GM23338 (cell line): ENCODE measurements around the gene MAGI1. TPM values are rescaled to one million over a fixed set of nuclear protein-coding genes. Genes with fewer than 3 reads are reported as not detected.

Source experiments
- ATAC-seq: fragments of 200-7000 bp; cut with Tn5 transposase; 3 replicates; pipeline ENCODE4 v1.9.1; 2020
- DNase-seq: peaks from one replicate; pipeline ENCODE4 v3.0.0-alpha.2; 2015; ENCODE audit warnings: low spot score
- H2AFZ ChIP-seq: fragments of 200-600 bp; sonication (generic); 2 replicates; pipeline ENCODE4 v1.8.0; 2016; ENCODE audit warnings: antibody characterized with exemption, mild to moderate bottlenecking, moderate library complexity
- H3F3A ChIP-seq: fragments of 200-600 bp; sonication (generic); replicated peaks from 2 replicates; pipeline ENCODE4 v1.8.0; 2017; ENCODE audit warnings: antibody characterized with exemption, mixed run types, low read depth
- H3K27ac ChIP-seq: fragments of 200-600 bp; sonication (generic); 2 replicates; pipeline ENCODE4 v1.6.1; 2016; ENCODE audit warnings: low read depth
- H3K27me3 ChIP-seq: fragments of 200-600 bp; sonication (generic); 2 replicates; pipeline ENCODE4 v1.8.0; 2016; ENCODE audit warnings: mild to moderate bottlenecking, mixed run types, moderate library complexity; ENCODE audit not compliant: insufficient read depth
- H3K36me3 ChIP-seq: fragments of 200-600 bp; sonication (generic); 2 replicates; pipeline ENCODE4 v1.8.0; 2016; ENCODE audit warnings: mild to moderate bottlenecking; ENCODE audit not compliant: insufficient read depth
- H3K4me1 ChIP-seq: fragments of 200-600 bp; sonication (generic); 2 replicates; pipeline ENCODE4 v1.8.0; 2016; ENCODE audit warnings: mild to moderate bottlenecking, moderate library complexity; ENCODE audit not compliant: insufficient read depth
- H3K4me2 ChIP-seq: fragments of 200-600 bp; sonication (generic); 2 replicates; pipeline ENCODE4 v1.7.1; 2017; ENCODE audit warnings: mixed run types
- H3K4me3 ChIP-seq: fragments of 200-600 bp; sonication (generic); 2 replicates; pipeline ENCODE4 v1.6.1; 2016; ENCODE audit warnings: mixed run types
- H3K79me2 ChIP-seq: fragments of 200-600 bp; sonication (generic); replicated peaks from 2 replicates; pipeline ENCODE4 v1.8.0; 2017; ENCODE audit warnings: mild to moderate bottlenecking; ENCODE audit not compliant: insufficient read depth
- H3K9me2 ChIP-seq: fragments of 200-600 bp; sonication (generic); 2 replicates; pipeline ENCODE4 v1.8.0; 2017; ENCODE audit not compliant: insufficient read depth
- H4K20me1 ChIP-seq: fragments of 200-600 bp; sonication (generic); replicated peaks from 2 replicates; pipeline ENCODE4 v1.8.0; 2017; ENCODE audit warnings: mild to moderate bottlenecking; ENCODE audit not compliant: insufficient read depth
- H3K27ac Mint-ChIP-seq: 2 replicates; pipeline ENCODE4 v1.8.0; 2020; ENCODE audit warnings: inconsistent platforms, mild to moderate bottlenecking, moderate library complexity, mixed read lengths
- H3K27me3 Mint-ChIP-seq: 3 replicates; pipeline ENCODE4 v1.8.0; 2022; ENCODE audit warnings: low read depth, mild to moderate bottlenecking, moderate library complexity, mixed read lengths, inconsistent platforms; ENCODE audit not compliant: insufficient read depth, poor library complexity
- H3K36me3 Mint-ChIP-seq: 3 replicates; pipeline ENCODE4 v1.8.0; 2021; ENCODE audit warnings: low read depth, mild to moderate bottlenecking, inconsistent platforms, moderate library complexity, mixed read lengths
- H3K4me1 Mint-ChIP-seq: 3 replicates; pipeline ENCODE4 v1.8.0; 2020; ENCODE audit warnings: mild to moderate bottlenecking, inconsistent platforms, mixed read lengths
- H3K4me3 Mint-ChIP-seq: 3 replicates; pipeline ENCODE4 v1.8.0; 2021; ENCODE audit warnings: moderate library complexity, mild to moderate bottlenecking, inconsistent platforms, mixed read lengths
- H3K9me3 Mint-ChIP-seq: 3 replicates; pipeline ENCODE4 v1.8.0; 2020; ENCODE audit warnings: moderate library complexity, mild to moderate bottlenecking, inconsistent platforms, mixed read lengths
- CREB1 ChIP-seq: fragments of 250-450 bp; sonication (Bioruptor Pico); IDR thresholded peaks from 2 replicates; pipeline ENCODE4 v1.5.0; 2020; ENCODE audit warnings: low read depth, mild to moderate bottlenecking, moderate library complexity
- EZH2 ChIP-seq: fragments of 200-600 bp; sonication (generic); IDR thresholded peaks from one replicate; pipeline ENCODE4 v1.8.0; 2017; ENCODE audit warnings: antibody characterized with exemption, mild to moderate bottlenecking, low read depth; ENCODE audit not compliant: unreplicated experiment
- JUNB ChIP-seq: IDR thresholded peaks from one replicate; pipeline ENCODE4 v1.6.1; 2016; ENCODE audit warnings: antibody characterized with exemption; ENCODE audit not compliant: unreplicated experiment
- ZNF114 ChIP-seq: fragments of 250-450 bp; sonication (Bioruptor Pico); IDR thresholded peaks from 2 replicates; pipeline ENCODE4 v1.5.0; 2020; ENCODE audit warnings: mild to moderate bottlenecking, moderate library complexity
- ZNF331 ChIP-seq: fragments of 250-450 bp; sonication (Bioruptor Pico); IDR thresholded peaks from 2 replicates; pipeline ENCODE4 v1.5.0; 2020; ENCODE audit warnings: low read depth, mild to moderate bottlenecking, moderate library complexity
- polyA plus RNA-seq: library from polyadenylated mRNA; unstranded; fragments of >200 nt; fragmentation: Nextera tagmentation; extraction: Ambion mirVana; gene quantifications from 2 replicates; pipeline ENCODE4 v1.2.1, GENCODE V29; 2016
- total RNA-seq: library from RNA; depleted of rRNA; stranded (reverse); fragments of >200 nt; shearing (Covaris generic); gene quantifications from 2 replicates; pipeline ENCODE4 v1.2.3, GENCODE V29; 2014
- TF ChIP-seq, protein P1 (sequence below), 2 experiments: fragments of 200-600 bp in 1 of 2; sonication (generic) in 1 of 2; conservative IDR thresholded peaks; 2 replicates each; pipeline versions ENCODE4 v1.5.1 to v1.6.1; 2016 to 2017; ENCODE audit warnings: antibody characterized with exemption in 2 of 2, low read depth in 2 of 2, mild to moderate bottlenecking in 2 of 2, moderate library complexity in 1 of 2
- TF ChIP-seq, protein P2 (sequence below): IDR thresholded peaks from one replicate; pipeline ENCODE4 v1.6.1; 2018; ENCODE audit warnings: antibody characterized with exemption; ENCODE audit not compliant: unreplicated experiment
- TF ChIP-seq, protein P3 (sequence below): fragments of 250-450 bp; sonication (Bioruptor Pico); IDR thresholded peaks from 2 replicates; pipeline ENCODE4 v1.5.0; 2020; ENCODE audit warnings: mild to moderate bottlenecking, moderate library complexity
- TF ChIP-seq, protein P4 (sequence below): IDR thresholded peaks from 2 replicates; pipeline ENCODE4 v1.6.1; 2016; ENCODE audit warnings: antibody characterized with exemption

The MAGI1 gene
- total and polyA plus RNA-seq, 2 experiments from 2014 or later = 27.4 to 71.2 TPM

DNA sequence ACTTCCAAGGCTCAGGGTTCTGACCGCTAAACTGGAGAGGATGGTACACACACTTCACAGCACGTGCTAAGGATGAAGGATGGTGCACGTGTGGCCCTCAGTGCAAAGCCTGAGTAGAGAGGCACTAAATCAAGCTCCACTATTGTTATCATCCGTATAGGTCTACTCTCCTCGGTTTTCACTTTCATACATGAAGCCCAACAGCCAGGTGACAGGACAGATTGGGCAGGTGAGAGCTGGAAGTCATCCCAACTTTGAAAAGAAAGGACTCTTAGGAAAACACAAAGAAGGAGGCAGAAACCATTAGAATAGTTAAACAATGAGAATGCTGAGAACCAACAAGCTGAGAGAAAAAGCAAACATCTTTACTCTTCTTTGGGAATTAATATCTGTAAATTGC lies 21.1 kb downstream of the MAGI1 start:
- Histone ChIP-seq H3K27me3 (no peaks in the 10 kb centered on the region), H3K36me3 (no peaks in the 10 kb centered on the region), H3K4me1 (peaks cover 26% of the 10 kb centered on the region), H3F3A (no peaks in the 10 kb centered on the region), H3K4me3 (no peak overlapping the region), H2AFZ (no peak overlapping the region), H3K27ac (no peak overlapping the region), H4K20me1 (peaks cover 10% of the 10 kb centered on the region), H3K9me2 (no peaks in the 10 kb centered on the region), H3K79me2 (peaks cover 100% of the 10 kb centered on the region), H3K4me2 (no peak overlapping the region)
- TF ChIP-seq EZH2 = no peak
- H3K4me1 Mint-ChIP-seq = peaks cover 42% of the 10 kb centered on the region
- no peak overlapping the region for H3K4me3 Mint-ChIP-seq
- H3K36me3 Mint-ChIP-seq = no peaks in the 10 kb centered on the region
- H3K27ac Mint-ChIP-seq = no peak overlapping the region
- H3K27me3 Mint-ChIP-seq = peaks cover 1% of the 10 kb centered on the region
- DNase-seq (no peak), ATAC-seq (no peak)
- no peaks in the 10 kb centered on the region for H3K9me3 Mint-ChIP-seq

DNA sequence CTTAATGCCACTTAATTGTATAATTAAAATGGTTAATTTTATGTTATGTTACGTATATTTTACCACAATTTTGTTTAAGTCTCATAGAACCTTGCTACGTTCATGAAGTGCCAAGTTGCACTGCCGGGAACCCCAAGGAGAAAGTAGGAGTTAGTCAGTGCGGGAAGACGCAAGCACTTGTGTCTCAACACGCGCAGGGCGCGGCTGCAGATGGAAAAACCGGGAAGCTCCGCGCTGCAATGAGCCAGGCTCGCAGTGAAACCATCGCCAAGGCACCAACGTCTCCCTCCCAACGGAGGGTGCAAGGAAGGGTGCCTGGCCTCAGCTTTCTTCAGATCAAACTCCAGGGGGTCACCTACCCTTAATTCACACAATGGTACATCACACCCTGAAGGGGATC lies 21.6 kb downstream of the MAGI1 start:
- no peak overlapping the region for H3K27ac ChIP-seq
- TF ChIP-seq, protein P1, sequence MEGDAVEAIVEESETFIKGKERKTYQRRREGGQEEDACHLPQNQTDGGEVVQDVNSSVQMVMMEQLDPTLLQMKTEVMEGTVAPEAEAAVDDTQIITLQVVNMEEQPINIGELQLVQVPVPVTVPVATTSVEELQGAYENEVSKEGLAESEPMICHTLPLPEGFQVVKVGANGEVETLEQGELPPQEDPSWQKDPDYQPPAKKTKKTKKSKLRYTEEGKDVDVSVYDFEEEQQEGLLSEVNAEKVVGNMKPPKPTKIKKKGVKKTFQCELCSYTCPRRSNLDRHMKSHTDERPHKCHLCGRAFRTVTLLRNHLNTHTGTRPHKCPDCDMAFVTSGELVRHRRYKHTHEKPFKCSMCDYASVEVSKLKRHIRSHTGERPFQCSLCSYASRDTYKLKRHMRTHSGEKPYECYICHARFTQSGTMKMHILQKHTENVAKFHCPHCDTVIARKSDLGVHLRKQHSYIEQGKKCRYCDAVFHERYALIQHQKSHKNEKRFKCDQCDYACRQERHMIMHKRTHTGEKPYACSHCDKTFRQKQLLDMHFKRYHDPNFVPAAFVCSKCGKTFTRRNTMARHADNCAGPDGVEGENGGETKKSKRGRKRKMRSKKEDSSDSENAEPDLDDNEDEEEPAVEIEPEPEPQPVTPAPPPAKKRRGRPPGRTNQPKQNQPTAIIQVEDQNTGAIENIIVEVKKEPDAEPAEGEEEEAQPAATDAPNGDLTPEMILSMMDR (conservative IDR thresholded peaks at IDR 0.05; ENCODE audit: low read depth in 2 of 2) = no peak
- TF ChIP-seq CREB1 = no peak
- TF ChIP-seq, protein P2, sequence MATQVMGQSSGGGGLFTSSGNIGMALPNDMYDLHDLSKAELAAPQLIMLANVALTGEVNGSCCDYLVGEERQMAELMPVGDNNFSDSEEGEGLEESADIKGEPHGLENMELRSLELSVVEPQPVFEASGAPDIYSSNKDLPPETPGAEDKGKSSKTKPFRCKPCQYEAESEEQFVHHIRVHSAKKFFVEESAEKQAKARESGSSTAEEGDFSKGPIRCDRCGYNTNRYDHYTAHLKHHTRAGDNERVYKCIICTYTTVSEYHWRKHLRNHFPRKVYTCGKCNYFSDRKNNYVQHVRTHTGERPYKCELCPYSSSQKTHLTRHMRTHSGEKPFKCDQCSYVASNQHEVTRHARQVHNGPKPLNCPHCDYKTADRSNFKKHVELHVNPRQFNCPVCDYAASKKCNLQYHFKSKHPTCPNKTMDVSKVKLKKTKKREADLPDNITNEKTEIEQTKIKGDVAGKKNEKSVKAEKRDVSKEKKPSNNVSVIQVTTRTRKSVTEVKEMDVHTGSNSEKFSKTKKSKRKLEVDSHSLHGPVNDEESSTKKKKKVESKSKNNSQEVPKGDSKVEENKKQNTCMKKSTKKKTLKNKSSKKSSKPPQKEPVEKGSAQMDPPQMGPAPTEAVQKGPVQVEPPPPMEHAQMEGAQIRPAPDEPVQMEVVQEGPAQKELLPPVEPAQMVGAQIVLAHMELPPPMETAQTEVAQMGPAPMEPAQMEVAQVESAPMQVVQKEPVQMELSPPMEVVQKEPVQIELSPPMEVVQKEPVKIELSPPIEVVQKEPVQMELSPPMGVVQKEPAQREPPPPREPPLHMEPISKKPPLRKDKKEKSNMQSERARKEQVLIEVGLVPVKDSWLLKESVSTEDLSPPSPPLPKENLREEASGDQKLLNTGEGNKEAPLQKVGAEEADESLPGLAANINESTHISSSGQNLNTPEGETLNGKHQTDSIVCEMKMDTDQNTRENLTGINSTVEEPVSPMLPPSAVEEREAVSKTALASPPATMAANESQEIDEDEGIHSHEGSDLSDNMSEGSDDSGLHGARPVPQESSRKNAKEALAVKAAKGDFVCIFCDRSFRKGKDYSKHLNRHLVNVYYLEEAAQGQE = no peak
- TF ChIP-seq JUNB = no peak
- no peak for TF ChIP-seq ZNF331 (CRISPR knock-in tag)
- TF ChIP-seq, protein P3, sequence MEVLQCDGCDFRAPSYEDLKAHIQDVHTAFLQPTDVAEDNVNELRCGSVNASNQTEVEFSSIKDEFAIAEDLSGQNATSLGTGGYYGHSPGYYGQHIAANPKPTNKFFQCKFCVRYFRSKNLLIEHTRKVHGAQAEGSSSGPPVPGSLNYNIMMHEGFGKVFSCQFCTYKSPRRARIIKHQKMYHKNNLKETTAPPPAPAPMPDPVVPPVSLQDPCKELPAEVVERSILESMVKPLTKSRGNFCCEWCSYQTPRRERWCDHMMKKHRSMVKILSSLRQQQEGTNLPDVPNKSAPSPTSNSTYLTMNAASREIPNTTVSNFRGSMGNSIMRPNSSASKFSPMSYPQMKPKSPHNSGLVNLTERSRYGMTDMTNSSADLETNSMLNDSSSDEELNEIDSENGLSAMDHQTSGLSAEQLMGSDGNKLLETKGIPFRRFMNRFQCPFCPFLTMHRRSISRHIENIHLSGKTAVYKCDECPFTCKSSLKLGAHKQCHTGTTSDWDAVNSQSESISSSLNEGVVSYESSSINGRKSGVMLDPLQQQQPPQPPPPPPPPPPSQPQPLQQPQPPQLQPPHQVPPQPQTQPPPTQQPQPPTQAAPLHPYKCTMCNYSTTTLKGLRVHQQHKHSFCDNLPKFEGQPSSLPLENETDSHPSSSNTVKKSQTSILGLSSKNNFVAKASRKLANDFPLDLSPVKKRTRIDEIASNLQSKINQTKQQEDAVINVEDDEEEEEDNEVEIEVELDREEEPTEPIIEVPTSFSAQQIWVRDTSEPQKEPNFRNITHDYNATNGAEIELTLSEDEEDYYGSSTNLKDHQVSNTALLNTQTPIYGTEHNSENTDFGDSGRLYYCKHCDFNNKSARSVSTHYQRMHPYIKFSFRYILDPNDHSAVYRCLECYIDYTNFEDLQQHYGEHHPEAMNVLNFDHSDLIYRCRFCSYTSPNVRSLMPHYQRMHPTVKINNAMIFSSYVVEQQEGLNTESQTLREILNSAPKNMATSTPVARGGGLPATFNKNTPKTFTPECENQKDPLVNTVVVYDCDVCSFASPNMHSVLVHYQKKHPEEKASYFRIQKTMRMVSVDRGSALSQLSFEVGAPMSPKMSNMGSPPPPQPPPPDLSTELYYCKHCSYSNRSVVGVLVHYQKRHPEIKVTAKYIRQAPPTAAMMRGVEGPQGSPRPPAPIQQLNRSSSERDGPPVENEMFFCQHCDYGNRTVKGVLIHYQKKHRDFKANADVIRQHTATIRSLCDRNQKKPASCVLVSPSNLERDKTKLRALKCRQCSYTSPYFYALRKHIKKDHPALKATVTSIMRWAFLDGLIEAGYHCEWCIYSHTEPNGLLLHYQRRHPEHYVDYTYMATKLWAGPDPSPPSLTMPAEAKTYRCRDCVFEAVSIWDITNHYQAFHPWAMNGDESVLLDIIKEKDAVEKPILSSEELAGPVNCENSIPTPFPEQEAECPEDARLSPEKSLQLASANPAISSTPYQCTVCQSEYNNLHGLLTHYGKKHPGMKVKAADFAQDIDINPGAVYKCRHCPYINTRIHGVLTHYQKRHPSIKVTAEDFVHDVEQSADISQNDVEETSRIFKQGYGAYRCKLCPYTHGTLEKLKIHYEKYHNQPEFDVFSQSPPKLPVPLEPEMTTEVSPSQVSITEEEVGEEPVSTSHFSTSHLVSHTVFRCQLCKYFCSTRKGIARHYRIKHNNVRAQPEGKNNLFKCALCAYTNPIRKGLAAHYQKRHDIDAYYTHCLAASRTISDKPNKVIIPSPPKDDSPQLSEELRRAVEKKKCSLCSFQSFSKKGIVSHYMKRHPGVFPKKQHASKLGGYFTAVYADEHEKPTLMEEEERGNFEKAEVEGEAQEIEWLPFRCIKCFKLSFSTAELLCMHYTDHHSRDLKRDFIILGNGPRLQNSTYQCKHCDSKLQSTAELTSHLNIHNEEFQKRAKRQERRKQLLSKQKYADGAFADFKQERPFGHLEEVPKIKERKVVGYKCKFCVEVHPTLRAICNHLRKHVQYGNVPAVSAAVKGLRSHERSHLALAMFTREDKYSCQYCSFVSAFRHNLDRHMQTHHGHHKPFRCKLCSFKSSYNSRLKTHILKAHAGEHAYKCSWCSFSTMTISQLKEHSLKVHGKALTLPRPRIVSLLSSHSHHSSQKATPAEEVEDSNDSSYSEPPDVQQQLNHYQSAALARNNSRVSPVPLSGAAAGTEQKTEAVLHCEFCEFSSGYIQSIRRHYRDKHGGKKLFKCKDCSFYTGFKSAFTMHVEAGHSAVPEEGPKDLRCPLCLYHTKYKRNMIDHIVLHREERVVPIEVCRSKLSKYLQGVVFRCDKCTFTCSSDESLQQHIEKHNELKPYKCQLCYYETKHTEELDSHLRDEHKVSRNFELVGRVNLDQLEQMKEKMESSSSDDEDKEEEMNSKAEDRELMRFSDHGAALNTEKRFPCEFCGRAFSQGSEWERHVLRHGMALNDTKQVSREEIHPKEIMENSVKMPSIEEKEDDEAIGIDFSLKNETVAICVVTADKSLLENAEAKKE (CRISPR knock-in tag) = no peak
- TF ChIP-seq, protein P4, sequence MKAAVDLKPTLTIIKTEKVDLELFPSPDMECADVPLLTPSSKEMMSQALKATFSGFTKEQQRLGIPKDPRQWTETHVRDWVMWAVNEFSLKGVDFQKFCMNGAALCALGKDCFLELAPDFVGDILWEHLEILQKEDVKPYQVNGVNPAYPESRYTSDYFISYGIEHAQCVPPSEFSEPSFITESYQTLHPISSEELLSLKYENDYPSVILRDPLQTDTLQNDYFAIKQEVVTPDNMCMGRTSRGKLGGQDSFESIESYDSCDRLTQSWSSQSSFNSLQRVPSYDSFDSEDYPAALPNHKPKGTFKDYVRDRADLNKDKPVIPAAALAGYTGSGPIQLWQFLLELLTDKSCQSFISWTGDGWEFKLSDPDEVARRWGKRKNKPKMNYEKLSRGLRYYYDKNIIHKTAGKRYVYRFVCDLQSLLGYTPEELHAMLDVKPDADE = no peak
- no peak for TF ChIP-seq ZNF114 (CRISPR knock-in tag)
- H3K9me3 Mint-ChIP-seq = no peaks in the 10 kb centered on the region
- DNase-seq = no peak
- H3K27me3 Mint-ChIP-seq = peaks cover 1% of the 10 kb centered on the region
- H3F3A ChIP-seq = no peaks in the 10 kb centered on the region
- no peak overlapping the region for H3K27ac Mint-ChIP-seq
- H3K36me3 ChIP-seq = no peaks in the 10 kb centered on the region
- no peaks in the 10 kb centered on the region for H3K9me2 ChIP-seq
- peaks cover 40% of the 10 kb centered on the region for H3K4me1 Mint-ChIP-seq
- no peaks in the 10 kb centered on the region for H3K36me3 Mint-ChIP-seq
- H3K4me2 ChIP-seq = no peak overlapping the region
- H2AFZ ChIP-seq = no peak overlapping the region
- no peak for ATAC-seq
- H3K79me2 ChIP-seq = peaks cover 100% of the 10 kb centered on the region
- peaks cover 21% of the 10 kb centered on the region for H3K4me1 ChIP-seq
- H3K4me3 Mint-ChIP-seq = no peak overlapping the region
- H3K27me3 ChIP-seq = no peaks in the 10 kb centered on the region
- peaks cover 5% of the 10 kb centered on the region; the same call in 1 of the 2 replicates for H4K20me1 ChIP-seq
- H3K4me3 ChIP-seq = no peak overlapping the region
